T-helper 2 cell (primary cell): Measurements from ENCODE around the gene RBFOX1.

Experiments used
- DNase-seq, 5 experiments: peaks; one replicate each; pipeline versions ENCODE4 v3.0.0 to v3.0.0-alpha.2; 2012 to 2022

Gene RBFOX1

DNA sequence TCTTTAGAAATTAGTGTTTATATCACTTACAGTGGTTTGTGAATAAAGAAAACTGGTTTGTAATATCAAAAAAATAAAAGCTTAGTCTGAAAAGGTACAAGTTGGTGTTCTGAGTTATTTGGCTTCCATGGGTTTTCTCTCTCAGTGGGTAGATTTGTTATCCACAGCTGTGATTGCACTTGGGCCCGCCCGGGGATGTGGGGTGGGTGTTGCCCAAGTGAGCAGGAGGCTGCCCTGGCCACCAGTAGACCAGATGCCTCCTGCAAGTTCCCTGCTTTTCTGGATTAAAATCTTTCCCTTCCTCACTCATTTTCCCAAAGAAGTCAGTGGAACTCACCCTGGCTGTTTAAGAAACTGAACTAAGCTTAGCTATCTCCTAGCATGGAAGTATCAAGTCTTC lies 380.6 kb downstream of the RBFOX1 start:
- DNase-seq: no peak

DNA sequence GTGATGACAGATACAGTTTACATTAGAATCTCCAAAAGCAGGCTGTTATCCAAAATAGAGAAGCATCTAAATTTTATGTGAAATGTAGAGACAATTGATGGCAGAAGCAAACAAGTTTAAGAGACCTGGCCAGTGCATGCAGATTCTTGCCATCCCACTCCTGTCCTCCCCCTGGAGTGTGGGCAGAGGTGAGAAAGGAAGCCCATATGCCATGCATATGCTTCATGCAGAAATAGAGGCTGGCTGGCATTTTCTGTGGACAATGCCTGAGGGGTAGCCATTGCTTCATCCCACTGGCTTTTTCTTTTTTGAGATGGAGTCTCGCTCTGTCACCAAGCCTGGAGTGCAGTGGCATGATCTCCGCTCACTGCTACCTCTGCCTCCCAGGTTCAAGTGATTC lies 382.1 kb downstream of the RBFOX1 start:
- no peak for DNase-seq

DNA sequence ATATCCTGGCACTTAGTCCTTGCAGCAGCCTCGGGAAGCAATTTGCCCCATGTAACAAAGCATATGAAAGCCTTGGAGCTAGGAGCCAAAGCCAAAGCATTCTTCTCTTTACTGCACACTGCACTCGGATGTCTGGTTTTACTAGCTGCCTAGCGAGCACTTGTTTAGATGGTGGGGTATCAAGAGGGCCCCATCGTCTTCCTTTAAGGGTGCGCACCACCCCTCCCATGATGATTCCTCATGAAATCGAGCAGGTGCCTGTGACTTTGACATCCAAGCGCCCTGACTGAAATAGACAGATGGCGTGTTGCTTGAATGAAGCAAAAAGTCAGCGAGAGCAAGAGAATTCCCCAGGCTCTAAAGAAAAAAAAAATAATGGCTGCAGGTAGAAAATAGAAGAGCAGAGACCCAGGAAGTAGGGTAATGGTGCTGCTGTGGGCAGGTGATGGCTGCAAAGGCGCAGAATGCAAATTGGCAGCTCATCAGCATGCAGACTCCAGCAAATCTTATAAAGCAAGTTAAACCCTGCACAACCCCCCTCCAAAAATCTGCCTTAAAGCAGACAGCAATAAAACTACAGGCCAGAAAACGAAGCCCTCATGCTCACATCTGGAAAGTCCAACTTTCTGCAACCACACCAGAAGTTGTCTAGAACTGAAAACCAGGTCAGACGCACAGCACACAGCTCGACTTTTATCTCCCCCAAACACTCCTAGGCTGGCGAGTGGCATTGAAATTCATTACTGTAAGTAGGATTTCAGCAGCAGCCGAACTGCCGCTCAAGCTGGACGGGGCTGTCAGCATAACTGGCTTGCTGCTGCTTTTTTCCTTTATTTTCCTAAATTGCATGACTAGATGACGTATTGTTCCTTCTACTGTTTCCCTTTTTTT lies 384.3 kb downstream of the RBFOX1 start:
- DNase-seq: no peak

DNA sequence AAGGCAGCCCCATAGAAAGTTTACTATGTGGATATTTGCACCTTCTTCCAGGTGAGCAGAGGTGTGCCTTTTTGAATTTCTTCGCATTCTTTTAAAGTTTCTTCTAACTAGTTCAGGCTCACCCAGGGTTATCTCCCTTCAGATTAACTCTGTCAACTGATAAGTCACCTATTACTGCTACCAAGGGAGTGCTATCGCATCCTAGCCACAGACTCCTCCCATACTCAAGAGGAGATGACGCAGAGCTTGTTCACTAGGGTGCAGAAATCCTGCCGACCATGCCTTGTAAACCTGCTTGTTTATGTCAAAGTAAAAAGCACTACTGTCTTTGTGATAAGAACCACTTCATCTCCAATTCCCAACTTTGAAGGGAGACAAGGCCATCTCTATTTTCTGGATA lies 390.1 kb downstream of the RBFOX1 start:
- DNase-seq: no peak

DNA sequence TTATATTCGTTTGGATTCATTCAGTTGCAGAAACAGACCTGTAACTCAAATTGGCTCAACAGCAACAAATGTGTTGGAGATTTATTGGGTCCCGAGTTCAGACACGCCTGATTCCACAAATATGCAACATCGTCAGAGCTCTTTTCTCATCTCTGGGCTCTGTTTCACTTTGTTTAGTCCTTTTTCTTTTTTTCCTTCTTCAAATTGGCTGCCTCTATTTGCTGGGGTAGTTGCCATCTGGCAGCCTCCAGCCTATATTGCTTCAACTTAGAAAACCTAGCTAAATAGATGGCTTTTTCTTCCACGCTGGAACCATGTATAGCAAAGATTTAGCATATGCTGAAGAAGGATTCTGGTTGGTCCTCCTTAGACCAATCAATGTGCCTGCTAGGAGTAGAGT lies 398.5 kb downstream of the RBFOX1 start:
- DNase-seq: no peak

DNA sequence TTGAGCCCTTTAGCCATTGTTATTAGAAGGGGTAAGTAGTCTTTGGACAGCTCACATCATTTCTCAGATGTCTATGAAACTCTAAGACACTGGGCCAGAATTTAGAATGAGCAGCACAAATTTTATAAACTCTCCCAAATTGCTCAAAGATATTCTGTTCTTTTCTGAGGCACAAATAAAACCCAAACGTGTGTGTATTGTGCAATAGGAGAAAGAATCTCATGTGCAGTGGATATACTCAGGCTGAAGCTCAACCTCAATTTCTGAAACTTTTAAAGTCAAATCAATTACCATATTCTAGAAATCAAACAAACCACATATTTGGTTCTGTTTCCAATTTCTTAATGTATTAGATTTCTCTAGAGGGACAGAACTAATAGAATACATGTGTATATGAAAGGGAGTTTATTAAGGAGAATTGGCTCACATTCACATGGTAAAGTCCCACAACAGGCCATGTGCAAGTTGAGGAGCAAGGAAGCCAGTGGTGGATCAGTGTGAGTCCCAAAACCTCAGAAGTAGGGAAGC lies 403.6 kb downstream of the RBFOX1 start:
- DNase-seq: no peak

DNA sequence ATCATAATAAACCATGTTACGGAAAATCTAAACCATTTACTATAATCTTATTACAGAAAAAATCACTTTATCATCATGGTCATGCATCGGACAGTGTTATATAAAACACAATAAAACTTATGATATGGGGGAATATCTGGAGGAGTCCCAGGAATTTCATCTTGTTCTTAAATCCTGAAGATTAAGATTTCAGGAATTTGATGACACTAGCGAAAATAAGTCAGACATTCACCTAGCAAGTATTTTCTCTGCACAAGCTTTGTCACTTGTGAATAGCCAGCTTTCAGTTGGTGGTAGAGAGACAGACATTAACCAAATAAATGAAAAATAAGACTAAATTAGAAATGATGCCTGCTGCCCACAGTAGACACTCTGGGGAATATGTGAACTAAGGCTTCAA lies 410.0 kb downstream of the RBFOX1 start:
- DNase-seq: no peak

DNA sequence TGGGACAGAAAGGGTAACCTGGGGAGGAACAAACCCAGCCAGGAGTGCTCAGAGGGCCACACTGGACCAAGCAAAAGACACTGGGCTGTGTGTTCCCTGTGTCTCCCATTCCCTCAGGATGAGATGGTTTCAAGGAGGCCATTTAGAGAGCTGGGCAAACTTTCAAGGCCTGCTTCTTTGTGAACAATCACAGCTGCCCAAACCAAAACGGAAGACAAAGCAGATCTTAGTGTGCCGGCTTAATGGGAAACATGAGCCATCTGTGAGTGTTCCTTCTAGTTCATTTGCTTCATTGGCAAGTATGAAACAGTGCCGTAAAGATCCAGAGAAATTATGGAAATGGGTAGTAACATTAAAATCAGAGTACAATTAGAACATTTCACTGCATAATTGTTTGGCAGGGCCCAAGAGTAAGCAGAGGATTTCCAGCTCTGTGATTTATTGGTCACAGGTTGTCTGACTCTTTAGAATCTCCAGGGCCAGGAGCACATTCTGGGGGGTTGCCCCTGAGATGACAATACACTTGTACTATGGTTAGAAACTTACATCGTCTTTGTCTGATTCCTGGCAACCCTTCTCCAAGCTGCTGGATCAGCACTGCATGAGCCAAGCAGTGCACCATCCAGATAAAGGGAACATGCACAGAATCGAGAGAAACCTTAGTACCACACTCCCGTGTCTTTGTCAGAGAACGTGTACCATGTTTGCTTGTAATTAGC lies 412.1 kb downstream of the RBFOX1 start:
- no peak for DNase-seq

DNA sequence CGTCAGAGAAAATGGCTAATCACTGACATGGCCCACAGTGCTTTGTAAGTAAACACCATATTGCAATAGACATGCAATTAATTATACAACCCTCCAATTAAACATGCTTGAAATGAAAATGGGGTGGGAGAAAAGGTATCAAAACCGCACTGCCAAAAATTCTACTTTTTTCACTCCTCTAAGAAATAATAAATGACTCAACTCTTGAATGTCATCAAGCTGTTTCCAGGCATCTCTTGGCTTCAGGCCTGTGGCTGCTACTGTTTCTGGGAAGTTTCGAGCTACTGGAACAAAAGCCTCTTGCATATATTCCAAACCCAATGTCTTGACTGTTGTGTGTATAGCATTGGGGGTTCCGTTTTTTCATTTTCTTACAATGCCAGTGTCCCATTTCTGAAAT lies 412.6 kb downstream of the RBFOX1 start:
- no peak for DNase-seq

DNA sequence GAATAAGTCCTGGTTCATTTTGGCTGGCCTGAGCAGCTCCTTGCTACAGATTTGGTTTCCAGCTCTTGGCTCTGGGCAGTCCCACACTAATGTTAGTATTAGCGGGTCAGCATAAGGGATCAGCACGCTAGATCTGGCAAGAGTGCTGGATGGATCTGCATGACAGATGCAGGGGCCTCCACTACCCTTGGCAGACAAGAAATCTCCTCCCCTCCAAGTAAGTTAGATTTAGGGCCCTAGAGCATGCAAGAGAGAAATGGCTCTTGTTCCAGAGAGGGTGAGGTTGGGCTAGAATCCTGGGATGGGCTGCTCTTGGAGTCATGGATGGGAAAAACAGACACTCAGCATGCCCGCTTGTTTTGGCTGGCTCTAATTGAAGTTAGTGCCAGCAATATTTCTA lies 414.3 kb downstream of the RBFOX1 start:
- no peak for DNase-seq

DNA sequence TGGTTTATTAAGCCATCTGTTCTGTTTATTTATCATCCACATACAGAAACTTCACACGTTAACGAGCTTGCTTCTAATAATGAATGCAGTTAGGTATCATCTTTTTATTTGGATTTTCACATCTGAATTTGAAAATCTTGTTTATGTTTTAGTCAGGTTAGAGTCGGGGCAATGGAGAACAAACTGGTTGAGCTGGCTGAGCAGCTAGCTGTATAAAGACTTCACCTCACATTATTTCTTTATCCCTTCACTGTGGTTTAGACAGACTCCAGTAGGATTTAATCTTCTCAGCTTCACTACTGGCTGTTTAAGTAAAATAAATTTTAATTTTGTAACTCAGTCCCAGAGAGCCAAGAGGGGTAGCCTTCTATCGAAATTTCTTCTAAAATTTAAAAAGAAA lies 415.9 kb downstream of the RBFOX1 start:
- DNase-seq: no peak

DNA sequence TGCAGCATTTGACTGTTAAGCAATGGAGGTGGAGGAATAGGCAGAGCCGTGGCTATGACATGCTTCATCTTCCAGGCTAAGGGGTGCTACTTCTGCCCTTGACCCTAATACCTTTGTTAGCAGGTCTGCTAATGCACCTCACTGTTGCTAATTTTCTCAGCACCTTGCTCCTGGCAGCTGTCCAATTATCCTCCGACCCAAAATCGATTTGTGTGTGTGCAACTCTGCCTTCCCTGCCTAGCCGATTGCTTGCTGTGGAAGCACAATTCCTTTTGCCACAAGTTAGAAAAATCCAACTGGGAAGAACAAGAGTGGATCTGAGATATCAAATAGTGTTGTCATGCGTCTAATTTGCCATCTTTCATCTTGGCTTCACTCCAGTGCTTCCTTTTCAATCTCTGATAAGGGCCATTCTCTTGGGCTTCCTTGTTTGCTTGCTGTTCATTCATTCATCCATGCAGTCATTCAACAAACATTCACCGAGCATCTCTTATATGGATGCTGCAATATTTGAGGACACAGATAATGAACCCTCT lies 422.8 kb downstream of the RBFOX1 start:
- no peak for DNase-seq
